ENCODE results near the gene DNM3. TPM values are rescaled to one million over a fixed set of nuclear protein-coding genes. Genes with fewer than 3 reads are reported as not detected.

Gene DNM3
- total and polyA plus RNA-seq, 9 of the 15 experiments (the other 6 are each of a cell fraction or from before 2014, with no cell fraction given): 0.08 to 0.36 (median 0.22) TPM; not detected in 1

- Histone ChIP-seq H3K27me3 (ENCODE audit: control insufficient read depth in 2 of 2, insufficient read depth in 2 of 2, low read length in 2 of 2) (no peaks in the 10 kb centered on the region), H4K20me1 (replicated peaks; ENCODE audit: control insufficient read depth, insufficient read depth, low read length) (no peaks in the 10 kb centered on the region), H2AFZ (ENCODE audit: low read depth, low read length) (no peak overlapping the region), H3K4me1 (replicated peaks in 1 of 2; ENCODE audit: control insufficient read depth in 2 of 2, insufficient read depth in 2 of 2, low read length in 2 of 2) (no peaks in the 10 kb centered on the region), H3K79me2 (ENCODE audit: control insufficient read depth, insufficient read depth, low read length) (no peaks in the 10 kb centered on the region), H3K36me3 (ENCODE audit: control insufficient read depth, insufficient read depth, low read length) (no peaks in the 10 kb centered on the region), H3K4me3 (no peak overlapping the region), H3K9me3 (replicated peaks; ENCODE audit: control insufficient read depth, insufficient read depth, low read depth, low read length) (no peaks in the 10 kb centered on the region), H3K27ac (ENCODE audit: extremely low read depth, low read depth, low read length) (no peak overlapping the region), H3K4me2 (ENCODE audit: insufficient read depth, low read length) (no peak overlapping the region), H3K9ac (ENCODE audit: insufficient read depth in 1 of 2, low read depth in 2 of 2, low read length in 2 of 2) (no peak overlapping the region), H3K9me1 (ENCODE audit: control insufficient read depth, insufficient read depth, low read length) (no peaks in the 10 kb centered on the region)
- BruUV-seq (replicated peaks): no TSS peak
- intact Hi-C loops (cut with micrococcal nuclease): no loop called here
- TF ChIP-seq RBM25 (IDR thresholded peaks at IDR 0.05; ENCODE audit: low read depth, low read length, severe bottlenecking): no peak
- no peak for TF ChIP-seq RFX5 (IDR thresholded peaks at IDR 0.05; ENCODE audit: low read depth, low read length)
- no peak for TF ChIP-seq ZNF436 (CRISPR knock-in tag; IDR thresholded peaks at IDR 0.05)
- TF ChIP-seq, protein P1, sequence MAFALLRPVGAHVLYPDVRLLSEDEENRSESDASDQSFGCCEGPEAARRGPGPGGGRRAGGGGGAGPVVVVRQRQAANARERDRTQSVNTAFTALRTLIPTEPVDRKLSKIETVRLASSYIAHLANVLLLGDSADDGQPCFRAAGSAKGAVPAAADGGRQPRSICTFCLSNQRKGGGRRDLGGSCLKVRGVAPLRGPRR (CRISPR knock-in tag; IDR thresholded peaks at IDR 0.05): no peak
- in situ Hi-C loops (cut with MboI): no loop called here
- no peak for ATAC-seq
- FAIRE-seq: no peak
- ChIA-PET POLR2A (no interaction called here), CTCF (ENCODE audit: low intra/inter-chr PET ratio) (no interaction called here)
- WGBS (ENCODE audit: insufficient coverage, low coverage, missing lambda C conversion rate): 4% methylated on average over 2 of the region's 2 CpGs
- DNase-seq (ENCODE audit: extremely low read depth in 1 of 4, low spot score in 3 of 4): no peak
Measured at GRCh38 chr1:172238965-172239364, 397.7 kb downstream of the DNM3 start.

- ChIA-PET POLR2A (no interaction called here), CTCF (ENCODE audit: low intra/inter-chr PET ratio) (no interaction called here)
- no peak for DNase-seq (ENCODE audit: extremely low read depth in 1 of 4, low spot score in 3 of 4)
- Histone ChIP-seq H3K27me3 (ENCODE audit: control insufficient read depth in 2 of 2, insufficient read depth in 2 of 2, low read length in 2 of 2) (no peaks in the 10 kb centered on the region), H3K4me2 (ENCODE audit: insufficient read depth, low read length) (no peak overlapping the region), H3K9me3 (replicated peaks; ENCODE audit: control insufficient read depth, insufficient read depth, low read depth, low read length) (no peaks in the 10 kb centered on the region), H3K4me1 (replicated peaks in 1 of 2; ENCODE audit: control insufficient read depth in 2 of 2, insufficient read depth in 2 of 2, low read length in 2 of 2) (no peaks in the 10 kb centered on the region), H3K9me1 (ENCODE audit: control insufficient read depth, insufficient read depth, low read length) (no peaks in the 10 kb centered on the region), H3K4me3 (no peak overlapping the region), H3K36me3 (ENCODE audit: control insufficient read depth, insufficient read depth, low read length) (no peaks in the 10 kb centered on the region), H3K27ac (ENCODE audit: extremely low read depth, low read depth, low read length) (no peak overlapping the region), H3K9ac (ENCODE audit: insufficient read depth in 1 of 2, low read depth in 2 of 2, low read length in 2 of 2) (no peak overlapping the region), H4K20me1 (replicated peaks; ENCODE audit: control insufficient read depth, insufficient read depth, low read length) (no peaks in the 10 kb centered on the region), H3K79me2 (ENCODE audit: control insufficient read depth, insufficient read depth, low read length) (no peaks in the 10 kb centered on the region), H2AFZ (ENCODE audit: low read depth, low read length) (no peak overlapping the region)
- ATAC-seq: no peak
- BruUV-seq (replicated peaks): no TSS peak
- in situ Hi-C loops (cut with MboI) (no loop called here), intact Hi-C loops (cut with micrococcal nuclease) (no loop called here)
- no peak for FAIRE-seq
- WGBS (ENCODE audit: insufficient coverage, low coverage, missing lambda C conversion rate): 3% methylated on average over 2 of the region's 2 CpGs
- TF ChIP-seq NUFIP1 (IDR thresholded peaks at IDR 0.05; ENCODE audit: partially characterized antibody) (no peak), SNIP1 (IDR thresholded peaks at IDR 0.05; ENCODE audit: low read depth) (no peak), CCNT2 (IDR thresholded peaks at IDR 0.05; ENCODE audit: borderline replicate concordance, extremely low read depth, insufficient read length, low read depth, low read length) (no peak), ATF6 (CRISPR knock-in tag; IDR thresholded peaks at IDR 0.05) (no peak), RBM17 (IDR thresholded peaks at IDR 0.05; ENCODE audit: borderline replicate concordance, low read depth, low read length) (no peak)
- TF ChIP-seq, protein P2, sequence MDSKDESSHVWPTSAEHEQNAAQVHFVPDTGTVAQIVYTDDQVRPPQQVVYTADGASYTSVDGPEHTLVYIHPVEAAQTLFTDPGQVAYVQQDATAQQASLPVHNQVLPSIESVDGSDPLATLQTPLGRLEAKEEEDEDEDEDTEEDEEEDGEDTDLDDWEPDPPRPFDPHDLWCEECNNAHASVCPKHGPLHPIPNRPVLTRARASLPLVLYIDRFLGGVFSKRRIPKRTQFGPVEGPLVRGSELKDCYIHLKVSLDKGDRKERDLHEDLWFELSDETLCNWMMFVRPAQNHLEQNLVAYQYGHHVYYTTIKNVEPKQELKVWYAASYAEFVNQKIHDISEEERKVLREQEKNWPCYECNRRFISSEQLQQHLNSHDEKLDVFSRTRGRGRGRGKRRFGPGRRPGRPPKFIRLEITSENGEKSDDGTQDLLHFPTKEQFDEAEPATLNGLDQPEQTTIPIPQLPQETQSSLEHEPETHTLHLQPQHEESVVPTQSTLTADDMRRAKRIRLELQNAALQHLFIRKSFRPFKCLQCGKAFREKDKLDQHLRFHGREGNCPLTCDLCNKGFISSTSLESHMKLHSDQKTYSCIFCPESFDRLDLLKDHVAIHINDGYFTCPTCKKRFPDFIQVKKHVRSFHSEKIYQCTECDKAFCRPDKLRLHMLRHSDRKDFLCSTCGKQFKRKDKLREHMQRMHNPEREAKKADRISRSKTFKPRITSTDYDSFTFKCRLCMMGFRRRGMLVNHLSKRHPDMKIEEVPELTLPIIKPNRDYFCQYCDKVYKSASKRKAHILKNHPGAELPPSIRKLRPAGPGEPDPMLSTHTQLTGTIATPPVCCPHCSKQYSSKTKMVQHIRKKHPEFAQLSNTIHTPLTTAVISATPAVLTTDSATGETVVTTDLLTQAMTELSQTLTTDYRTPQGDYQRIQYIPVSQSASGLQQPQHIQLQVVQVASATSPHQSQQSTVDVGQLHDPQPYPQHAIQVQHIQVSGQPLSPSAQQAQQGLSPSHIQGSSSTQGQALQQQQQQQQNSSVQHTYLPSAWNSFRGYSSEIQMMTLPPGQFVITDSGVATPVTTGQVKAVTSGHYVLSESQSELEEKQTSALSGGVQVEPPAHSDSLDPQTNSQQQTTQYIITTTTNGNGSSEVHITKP (IDR thresholded peaks at IDR 0.05; ENCODE audit: partially characterized antibody): no peak
Measured at GRCh38 chr1:172239901-172240300, 398.6 kb downstream of the DNM3 start.
